COLO668 (cell line): ENCODE results near the gene POC1A.

ENCODE experiments used
- DNase-seq: peaks from one replicate; lab custom pipeline; 2025; ENCODE audit not compliant: unreplicated experiment; lab: John Stamatoyannopoulos, UW

POC1A gene

GRCh38 chr3:52088445-52089367 is 65.5 kb downstream of the POC1A start:
- no peak for DNase-seq

GRCh38 chr3:52087731-52088130 is 66.5 kb downstream of the POC1A start:
- no peak for DNase-seq

GRCh38 chr3:52086976-52087663 is 67.1 kb downstream of the POC1A start:
- no peak for DNase-seq

GRCh38 chr3:52086461-52086860 is 67.8 kb downstream of the POC1A start:
- DNase-seq: no peak

- no peak for DNase-seq
These were observed 68.4 kb downstream of the POC1A start for GRCh38 chr3:52085681-52086282.

- DNase-seq: no peak
These were observed 69.1 kb downstream of the POC1A start for GRCh38 chr3:52084954-52085680.

GRCh38 chr3:52084216-52084945 is 69.8 kb downstream of the POC1A start:
- no peak for DNase-seq

GRCh38 chr3:52083556-52084087 is 70.6 kb downstream of the POC1A start:
- DNase-seq: no peak

- DNase-seq: no peak
These were observed 71.3 kb downstream of the POC1A start for GRCh38 chr3:52082951-52083350.

GRCh38 chr3:52080830-52081719 is 73.1 kb downstream of the POC1A start:
- DNase-seq: no peak

- DNase-seq: no peak
These were observed 74.3 kb downstream of the POC1A start for GRCh38 chr3:52079958-52080357.

- DNase-seq: no peak
These were observed 75.3 kb downstream of the POC1A start for GRCh38 chr3:52078781-52079560.

- no peak for DNase-seq
These were observed 76.3 kb downstream of the POC1A start for GRCh38 chr3:52077925-52078324.

GRCh38 chr3:52076896-52077780 is 77.1 kb downstream of the POC1A start:
- no peak for DNase-seq

- no peak for DNase-seq
These were observed 80.7 kb downstream of the POC1A start for GRCh38 chr3:52073490-52073889.

- DNase-seq: no peak
These were observed 81.8 kb downstream of the POC1A start for GRCh38 chr3:52072471-52072870.

GRCh38 chr3:52072020-52072419 is 82.2 kb downstream of the POC1A start:
- no peak for DNase-seq
